CD4-positive, alpha-beta T cell (primary cell): ENCODE data around the gene ZNF423. TPM values are rescaled to one million over a fixed set of nuclear protein-coding genes. Genes with fewer than 3 reads are reported as not detected.

Source experiments
- ATAC-seq: fragments of 200-7000 bp; cut with Tn5 transposase; one replicate; pipeline ENCODE4 v1.10.0; 2022; ENCODE audit warnings: mild to moderate bottlenecking; ENCODE audit not compliant: poor library complexity
- CTCF ChIA-PET: fragments of 350-600 bp; sonication (Branson Sonifier 250); formaldehyde crosslinking; loops from one replicate; lab custom pipeline; 2021; ENCODE audit warnings: antibody characterized with exemption, inconsistent platforms; lab: Charles Lee
- POLR2A ChIA-PET: fragments of 350-600 bp; sonication (Branson Sonifier 250); formaldehyde crosslinking; loops from one replicate; lab custom pipeline; 2021; ENCODE audit warnings: antibody characterized with exemption, inconsistent platforms; lab: Charles Lee
- DNase-seq, 14 experiments: peaks; one replicate each; pipeline ENCODE4 v3.0.0-alpha.2; 2013 to 2020; ENCODE audit warnings: mixed read lengths in 2 of 14
- H3K27ac ChIP-seq, 2 donors: one replicate each; pipeline versions ENCODE4 v1.5.1 to v1.7.0; 2013; ENCODE audit warnings: low read length in 2 of 2, low read depth in 1 of 2, mild to moderate bottlenecking in 1 of 2
- H3K27me3 ChIP-seq, 2 experiments: 1 replicate in 1 of 2; 2 replicates in 1 of 2; pipeline versions ENCODE4 v1.6.1 to v1.7.0; 2013; ENCODE audit warnings: low read length in 2 of 2, control low read depth in 1 of 2, mild to moderate bottlenecking in 1 of 2, moderate library complexity in 1 of 2; ENCODE audit not compliant: insufficient read depth in 2 of 2, control insufficient read depth in 1 of 2
- H3K36me3 ChIP-seq: one replicate; pipeline ENCODE4 v1.6.1; 2013; ENCODE audit warnings: low read length, control low read depth; ENCODE audit not compliant: insufficient read depth
- H3K4me1 ChIP-seq: one replicate; pipeline ENCODE4 v1.6.1; 2013; ENCODE audit warnings: low read length, control low read depth; ENCODE audit not compliant: insufficient read depth
- H3K4me3 ChIP-seq: one replicate; pipeline ENCODE4 v1.5.1; 2013; ENCODE audit warnings: mild to moderate bottlenecking, low read length, moderate library complexity
- H3K9me3 ChIP-seq, 2 experiments: 1 replicate in 1 of 2; 2 replicates in 1 of 2; pipeline versions ENCODE4 v1.6.1 to v1.7.0; 2013; ENCODE audit warnings: low read length in 2 of 2, mild to moderate bottlenecking in 2 of 2, control low read depth in 1 of 2, moderate library complexity in 1 of 2; ENCODE audit not compliant: control insufficient read depth in 1 of 2, insufficient read depth in 1 of 2
- H3K27ac Mint-ChIP-seq: one replicate; pipeline ENCODE4 v1.8.0; 2020; ENCODE audit warnings: mixed read lengths
- H3K27me3 Mint-ChIP-seq: one replicate; pipeline ENCODE4 v1.8.0; 2021; ENCODE audit warnings: mixed read lengths
- H3K36me3 Mint-ChIP-seq: one replicate; pipeline ENCODE4 v1.8.0; 2021; ENCODE audit warnings: low read depth, mixed read lengths
- H3K4me1 Mint-ChIP-seq: one replicate; pipeline ENCODE4 v1.8.0; 2021; ENCODE audit warnings: low read depth, mixed read lengths
- H3K4me3 Mint-ChIP-seq: one replicate; pipeline ENCODE4 v1.8.0; 2020; ENCODE audit warnings: mild to moderate bottlenecking, mixed read lengths
- H3K9me3 Mint-ChIP-seq: one replicate; pipeline ENCODE4 v1.8.0; 2020; ENCODE audit warnings: mixed read lengths
- intact Hi-C, 2 experiments: fragments of 100-400 bp; cut with DNase I in 1 of 2; cut with micrococcal nuclease in 1 of 2; formaldehyde crosslinking; loops; one replicate each; pipeline versions ENCODE4 v1.15.1 to v1.9.0; 2023 to 2025; cut with DNase I, micrococcal nuclease
- total RNA-seq, 174 experiments: library from RNA in 2 of 174; stranded (reverse) in 2 of 174; gene quantifications; one replicate each; pipeline ENCODE4 v1.2.3 and lab custom pipeline; 2021 to 2026
- TF ChIP-seq, protein P1 (sequence below): fragments of 200-600 bp; IDR thresholded peaks from one replicate; pipeline ENCODE4 v1.8.0; 2022; ENCODE audit warnings: antibody characterized with exemption, mild to moderate bottlenecking

ZNF423 gene
- total RNA-seq, 2 experiments from 2014 or later, result not detected

DNA sequence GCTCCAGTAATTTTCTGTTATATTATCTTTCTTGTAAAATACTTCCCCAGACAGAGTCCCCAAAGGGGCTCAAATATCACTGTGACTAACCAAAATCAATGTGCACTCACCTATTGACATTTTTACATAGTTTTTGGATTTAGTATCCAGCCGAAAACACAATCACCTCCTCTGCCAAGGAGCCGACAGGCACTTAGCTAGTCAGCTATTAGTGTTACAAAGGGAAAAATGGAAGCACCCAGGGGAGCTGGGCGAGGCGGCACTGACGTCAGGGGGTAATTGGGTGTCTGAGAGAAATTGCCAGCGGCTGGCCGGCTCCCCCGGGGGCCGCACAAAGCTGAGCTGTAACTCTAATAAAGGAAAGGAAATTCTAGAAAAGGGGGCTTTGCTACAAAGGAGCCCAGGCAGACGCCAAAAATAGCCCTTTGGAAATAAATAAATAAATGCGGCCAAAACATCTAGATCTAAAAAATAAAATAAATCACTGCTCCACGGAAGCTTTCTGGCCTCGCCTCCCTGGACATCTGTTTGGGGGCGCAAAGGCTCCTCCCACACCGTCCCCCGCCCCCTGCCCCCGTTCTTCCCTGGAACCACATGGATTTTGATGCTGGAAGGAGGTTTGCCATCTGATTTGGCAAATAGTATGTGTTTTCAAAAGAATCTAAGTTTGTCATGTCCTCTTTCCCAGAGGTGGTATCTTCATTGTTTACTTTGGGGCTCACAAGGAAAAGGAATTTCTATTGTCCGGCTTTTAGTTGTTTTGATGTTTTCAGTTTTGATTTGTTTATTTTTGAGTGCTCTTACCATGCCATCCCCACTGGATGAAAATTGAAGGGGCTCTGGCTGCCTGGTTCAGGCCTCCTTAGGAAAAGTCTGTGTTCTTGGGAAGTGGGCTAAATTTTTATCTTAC lies 156.7 kb downstream of the ZNF423 start:
- H3K36me3 Mint-ChIP-seq, result no peaks in the 10 kb centered on the region
- no peak overlapping the region for H3K4me3 Mint-ChIP-seq
- DNase-seq (no peak), ATAC-seq (no peak)
- H3K4me3 ChIP-seq, result no peak overlapping the region
- no peaks in the 10 kb centered on the region for H3K4me1 Mint-ChIP-seq
- H3K4me1 ChIP-seq, result no peaks in the 10 kb centered on the region
- no peaks in the 10 kb centered on the region for H3K27me3 ChIP-seq
- TF ChIP-seq, protein P1, sequence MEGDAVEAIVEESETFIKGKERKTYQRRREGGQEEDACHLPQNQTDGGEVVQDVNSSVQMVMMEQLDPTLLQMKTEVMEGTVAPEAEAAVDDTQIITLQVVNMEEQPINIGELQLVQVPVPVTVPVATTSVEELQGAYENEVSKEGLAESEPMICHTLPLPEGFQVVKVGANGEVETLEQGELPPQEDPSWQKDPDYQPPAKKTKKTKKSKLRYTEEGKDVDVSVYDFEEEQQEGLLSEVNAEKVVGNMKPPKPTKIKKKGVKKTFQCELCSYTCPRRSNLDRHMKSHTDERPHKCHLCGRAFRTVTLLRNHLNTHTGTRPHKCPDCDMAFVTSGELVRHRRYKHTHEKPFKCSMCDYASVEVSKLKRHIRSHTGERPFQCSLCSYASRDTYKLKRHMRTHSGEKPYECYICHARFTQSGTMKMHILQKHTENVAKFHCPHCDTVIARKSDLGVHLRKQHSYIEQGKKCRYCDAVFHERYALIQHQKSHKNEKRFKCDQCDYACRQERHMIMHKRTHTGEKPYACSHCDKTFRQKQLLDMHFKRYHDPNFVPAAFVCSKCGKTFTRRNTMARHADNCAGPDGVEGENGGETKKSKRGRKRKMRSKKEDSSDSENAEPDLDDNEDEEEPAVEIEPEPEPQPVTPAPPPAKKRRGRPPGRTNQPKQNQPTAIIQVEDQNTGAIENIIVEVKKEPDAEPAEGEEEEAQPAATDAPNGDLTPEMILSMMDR, result no peak
- H3K9me3 ChIP-seq, result no peaks in the 10 kb centered on the region
- POLR2A ChIA-PET, result no interaction called here
- no peaks in the 10 kb centered on the region for H3K9me3 Mint-ChIP-seq
- no peak overlapping the region for H3K27ac ChIP-seq
- no peak overlapping the region for H3K27ac Mint-ChIP-seq
- intact Hi-C loops, result no loop called here
- no peaks in the 10 kb centered on the region for H3K36me3 ChIP-seq
- peaks cover 32% of the 10 kb centered on the region for H3K27me3 Mint-ChIP-seq
- CTCF ChIA-PET, result no interaction called here

GRCh38 chr16:49698453-49698815 lies 157.5 kb downstream of the ZNF423 start:
- Histone ChIP-seq H3K4me3 (no peak overlapping the region), H3K27ac (no peak overlapping the region), H3K4me1 (no peaks in the 10 kb centered on the region), H3K36me3 (no peaks in the 10 kb centered on the region), H3K9me3 (no peaks in the 10 kb centered on the region), H3K27me3 (no peaks in the 10 kb centered on the region)
- DNase-seq (peak in 1 of 14 experiments; percentile 1), ATAC-seq (no peak)
- CTCF ChIA-PET, result no interaction called here
- TF ChIP-seq, protein P1, result no peak
- no peaks in the 10 kb centered on the region for H3K9me3 Mint-ChIP-seq
- peaks cover 32% of the 10 kb centered on the region for H3K27me3 Mint-ChIP-seq
- intact Hi-C loops, result no loop called here
- H3K36me3 Mint-ChIP-seq, result no peaks in the 10 kb centered on the region
- H3K4me3 Mint-ChIP-seq, result no peak overlapping the region
- H3K27ac Mint-ChIP-seq, result no peak overlapping the region
- POLR2A ChIA-PET, result no interaction called here
- H3K4me1 Mint-ChIP-seq, result no peaks in the 10 kb centered on the region

DNA sequence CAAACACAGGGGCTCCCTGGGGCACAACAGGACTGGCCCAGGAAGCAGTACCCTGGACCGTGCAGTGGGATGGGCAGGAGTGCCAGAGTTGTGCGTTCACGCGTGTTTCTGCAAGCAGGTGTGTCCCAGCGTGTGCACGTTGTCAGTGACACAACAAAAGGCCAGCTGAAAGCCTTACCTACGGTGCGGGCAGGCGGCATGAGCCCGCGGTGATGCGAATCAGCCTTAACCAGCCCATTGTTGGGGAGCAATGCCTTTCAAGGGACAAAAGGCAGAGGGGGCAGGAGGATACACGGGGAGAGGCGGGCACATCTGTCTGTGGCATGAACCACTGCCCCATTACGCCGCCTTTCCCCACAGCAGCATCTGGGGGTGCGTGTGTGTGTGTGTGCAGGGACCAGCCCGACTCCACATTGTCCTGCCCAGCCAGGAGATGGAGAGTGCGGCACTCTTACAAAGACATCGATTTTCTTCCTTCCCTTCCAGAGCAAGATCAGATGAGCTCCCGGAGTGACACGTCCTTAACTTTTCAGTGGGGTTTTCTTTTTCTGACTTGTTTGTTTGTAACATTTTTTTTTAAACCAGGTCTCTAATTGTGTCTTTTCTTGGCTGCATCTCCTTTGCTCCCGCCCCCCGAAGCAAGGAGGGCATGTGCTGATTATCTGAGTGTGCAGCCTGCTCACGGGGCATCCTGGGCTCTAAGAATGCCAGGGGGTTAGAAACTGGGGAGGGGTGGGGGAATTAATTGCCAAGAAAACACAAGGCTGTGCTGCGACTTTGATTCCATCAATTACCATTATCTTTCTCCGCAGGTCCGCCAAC lies 158.1 kb downstream of the ZNF423 start:
- POLR2A ChIA-PET, result no interaction called here
- Mint-ChIP-seq H3K4me1 (no peaks in the 10 kb centered on the region), H3K9me3 (no peaks in the 10 kb centered on the region), H3K4me3 (no peak overlapping the region), H3K27me3 (peaks cover 32% of the 10 kb centered on the region), H3K36me3 (no peaks in the 10 kb centered on the region), H3K27ac (no peak overlapping the region)
- Histone ChIP-seq H3K4me3 (no peak overlapping the region), H3K9me3 (no peaks in the 10 kb centered on the region), H3K36me3 (no peaks in the 10 kb centered on the region), H3K4me1 (no peaks in the 10 kb centered on the region), H3K27me3 (no peaks in the 10 kb centered on the region), H3K27ac (no peak overlapping the region)
- no peak for ATAC-seq
- CTCF ChIA-PET, result no interaction called here
- intact Hi-C loops, result no loop called here
- TF ChIP-seq, protein P1, result no peak
- DNase-seq, result no peak
